Adrenal gland (tissue), 12 donors: ENCODE data around the gene KDR. TPM values are rescaled to one million over a fixed set of nuclear protein-coding genes. Genes with fewer than 3 reads are reported as not detected.

Source experiments
- DNase-seq, 7 donors: peaks; one replicate each; pipeline ENCODE4 v3.0.0-alpha.2; 2019 to 2020
- H3K27ac ChIP-seq, 5 donors: fragments of 200-600 bp; sonication (generic) in 4 of 5; 1 replicate in 3 of 5; 2 replicates in 2 of 5; pipeline versions ENCODE4 v1.5.1 to v1.8.0; 2016 to 2020; ENCODE audit warnings: mild to moderate bottlenecking in 1 of 5
- H3K27me3 ChIP-seq: fragments of 200-600 bp; 2 replicates; pipeline ENCODE4 v1.8.0; 2021
- H3K36me3 ChIP-seq, 2 donors: fragments of 200-600 bp; replicated peaks in 1 of 2; 1 replicate in 1 of 2; 2 replicates in 1 of 2; pipeline versions ENCODE4 v1.5.1 to v1.8.0; 2018 to 2022
- H3K4me1 ChIP-seq, 2 donors: fragments of 200-600 bp; replicated peaks in 1 of 2; 1 replicate in 1 of 2; 2 replicates in 1 of 2; pipeline versions ENCODE4 v1.5.1 to v1.8.0; 2018 to 2021
- H3K4me3 ChIP-seq, 4 donors: fragments of 200-600 bp; sonication (generic) in 3 of 4; one replicate each; pipeline ENCODE4 v1.5.1; 2016 to 2018
- H3K9me3 ChIP-seq, 3 donors: fragments of 200-600 bp; sonication (generic) in 1 of 3; replicated peaks in 1 of 3; 1 replicate in 2 of 3; 2 replicates in 1 of 3; pipeline versions ENCODE4 v1.5.1 to v1.8.0; 2016 to 2021
- CTCF ChIP-seq, 6 experiments: fragments of 450-650 bp in 4 of 6; fragments of 200-600 bp in 2 of 6; sonication (generic) in 1 of 6; IDR thresholded peaks; 1 replicate in 5 of 6; 2 replicates in 1 of 6; pipeline versions ENCODE4 v1.5.1 to v1.8.0; 2016 to 2021; ENCODE audit warnings: antibody characterized with exemption in 6 of 6, mild to moderate bottlenecking in 2 of 6, moderate library complexity in 1 of 6
- POLR2A ChIP-seq, 2 donors: fragments of 450-650 bp; IDR thresholded peaks; one replicate each; pipeline ENCODE4 v1.6.1; 2017; ENCODE audit warnings: antibody characterized with exemption in 2 of 2, mild to moderate bottlenecking in 2 of 2, moderate library complexity in 1 of 2
- WGBS, 4 donors: extraction: QIAGEN DNeasy Blood & Tissue Kit in 2 of 4; methylation state at CpG; one replicate each; pipeline versions ENCODE4 v1.1.5 to v1.1.7; 2013 to 2017; 5-methylcytosine and 5-hydroxymethylcytosine counted together
- intact Hi-C, 2 donors: fragments of 100-400 bp; cut with DNase I; formaldehyde crosslinking; loops; one replicate each; pipeline versions ENCODE4 v1.14.1 to v1.15.0; 2022 to 2023
- polyA plus RNA-seq, 3 donors: library from polyadenylated mRNA; stranded (reverse); fragments of 200-250 nt in 2 of 3; fragments of 350-450 nt in 1 of 3; fragmentation: Illumina TruSeq in 1 of 3; extraction: RNeasy Lipid Tissue Mini Kit (QIAGEN cat#74804) in 1 of 3; gene quantifications; one replicate each; pipeline ENCODE4 v1.2.3, GENCODE V29; 2013 to 2014
- total RNA-seq, 9 donors: library from RNA; depleted of rRNA in 4 of 9; stranded (reverse); fragments of >200 nt in 4 of 9; fragments of 120-200 nt in 1 of 9; fragmentation: NEBNext Ultra II Directional in 1 of 9; extraction: Animal tissue kit (Norgen Biotek cat#: 25700) in 1 of 9; gene quantifications; one replicate each; pipeline versions ENCODE4 v1.1.0 to v1.2.4, GENCODE V29; 2013 to 2023
- donor health status: healthy with polysubstance abuse.
- donor health status: Bipolar disorder and iron deficiency.
- donor health status: DM: yes; HTN: yes; CAD: no.
- donor health status: DM: no; HTN: no; CAD: no.
- donor health status: DM: no; HTN: no; CAD: no.
- donor health status: DM: yes; HTN: yes; CAD: no.

The KDR gene
- total and polyA plus RNA-seq, 12 donors: 5.1 to 69.0 (median 37.7) TPM

GRCh38 chr4:55092504-55092903 is 32.9 kb downstream of the KDR start:
- WGBS, 4 donors: 78 to 92% (median 84%) methylated on average over 2 of the region's 2 CpGs
- Histone ChIP-seq H3K36me3 (no peaks in the 10 kb centered on the region), H3K27ac (no peak overlapping the region), H3K4me1 (peaks cover 0 to 18% of the 10 kb centered on the region in 2 donors), H3K9me3 (no peaks in the 10 kb centered on the region), H3K27me3 (no peaks in the 10 kb centered on the region), H3K4me3 (no peak overlapping the region)
- no peak for DNase-seq
- intact Hi-C loops: no loop called here
- no peak for TF ChIP-seq POLR2A (IDR thresholded peaks at IDR 0.05)
- no peak for TF ChIP-seq CTCF (IDR thresholded peaks at IDR 0.05)

- H3K36me3 ChIP-seq: no peaks in the 10 kb centered on the region
- H3K9me3 ChIP-seq: no peaks in the 10 kb centered on the region
- intact Hi-C loops: no loop called here
- no peaks in the 10 kb centered on the region for H3K27me3 ChIP-seq
- WGBS, 4 donors: 81 to 87% (median 85%) methylated on average over 6 of the region's 6 CpGs
- H3K4me3 ChIP-seq: no peak overlapping the region
- H3K4me1 ChIP-seq: peaks cover 0 to 18% of the 10 kb centered on the region in 2 donors
- TF ChIP-seq CTCF (IDR thresholded peaks at IDR 0.05) (no peak), POLR2A (IDR thresholded peaks at IDR 0.05) (no peak)
- H3K27ac ChIP-seq: no peak overlapping the region
- DNase-seq: no peak
Measured at GRCh38 chr4:55089916-55090315, 35.5 kb downstream of the KDR start.

- no peak overlapping the region for H3K27ac ChIP-seq
- DNase-seq: no peak
- 22 to 40% (median 23%) methylated on average over 1 of the region's 1 CpG for WGBS, 4 donors
- intact Hi-C loops: no loop called here
- no peaks in the 10 kb centered on the region for H3K27me3 ChIP-seq
- TF ChIP-seq POLR2A (IDR thresholded peaks at IDR 0.05): no peak
- no peak for TF ChIP-seq CTCF (IDR thresholded peaks at IDR 0.05)
- H3K9me3 ChIP-seq: no peaks in the 10 kb centered on the region
- H3K36me3 ChIP-seq: no peaks in the 10 kb centered on the region
- H3K4me3 ChIP-seq: no peak overlapping the region
- H3K4me1 ChIP-seq: peaks cover 0 to 11% of the 10 kb centered on the region in 2 donors
Measured at GRCh38 chr4:55087913-55088260, 37.5 kb downstream of the KDR start.

GRCh38 chr4:55087009-55087912 is 38.1 kb downstream of the KDR start:
- intact Hi-C loops: no loop called here

More at GRCh38 chr4:55087009-55087912, 38.1 kb downstream of the KDR start:
- 39 to 50% (median 41%) methylated on average over 7 to 8 of the region's 8 CpGs for WGBS, 4 donors
- Histone ChIP-seq H3K4me3 (no peak overlapping the region), H3K4me1 (peaks cover 0 to 4% of the 10 kb centered on the region in 2 donors), H3K27me3 (no peaks in the 10 kb centered on the region), H3K36me3 (no peaks in the 10 kb centered on the region), H3K9me3 (no peaks in the 10 kb centered on the region), H3K27ac (no peak overlapping the region)
- no peak for DNase-seq
- TF ChIP-seq CTCF (IDR thresholded peaks at IDR 0.05) (no peak), POLR2A (IDR thresholded peaks at IDR 0.05) (no peak)
